Neural progenitor cell (in vitro differentiated cells): ENCODE results near the gene PSORS1C2. TPM values are rescaled to one million over a fixed set of nuclear protein-coding genes. Genes with fewer than 3 reads are reported as not detected.

ENCODE experiments used
- DNase-seq: peaks from one replicate; pipeline ENCODE4 v3.0.0-alpha.2; 2016; ENCODE audit warnings: low spot score
- H2AFZ ChIP-seq: fragments of 200-600 bp; sonication (generic); replicated peaks from 2 replicates; pipeline ENCODE4 v1.6.1; 2016; ENCODE audit warnings: antibody characterized with exemption
- H3F3A ChIP-seq: fragments of 200-600 bp; sonication (generic); 2 replicates; pipeline ENCODE4 v1.6.1; 2016; ENCODE audit warnings: antibody characterized with exemption, low read depth
- H3K27ac ChIP-seq: fragments of 200-600 bp; sonication (generic); 2 replicates; pipeline ENCODE4 v1.5.1; 2016; ENCODE audit warnings: mild to moderate bottlenecking
- H3K27me3 ChIP-seq: fragments of 200-600 bp; sonication (generic); 2 replicates; pipeline ENCODE4 v1.6.1; 2016; ENCODE audit warnings: mild to moderate bottlenecking, moderate library complexity
- H3K36me3 ChIP-seq: fragments of 200-600 bp; sonication (generic); 2 replicates; pipeline ENCODE4 v1.5.1; 2016
- H3K4me1 ChIP-seq: fragments of 200-600 bp; sonication (generic); 2 replicates; pipeline ENCODE4 v1.6.1; 2016; ENCODE audit warnings: mixed run types
- H3K4me2 ChIP-seq: fragments of 200-600 bp; sonication (generic); 2 replicates; pipeline ENCODE4 v1.6.1; 2016
- H3K4me3 ChIP-seq: fragments of 200-600 bp; sonication (generic); 2 replicates; pipeline ENCODE4 v1.5.1; 2016
- H3K79me2 ChIP-seq: fragments of 200-600 bp; sonication (generic); 2 replicates; pipeline ENCODE4 v1.6.1; 2016; ENCODE audit warnings: low read depth
- H3K9ac ChIP-seq: fragments of 200-600 bp; sonication (generic); 2 replicates; pipeline ENCODE4 v1.6.1; 2016
- H3K9me3 ChIP-seq: fragments of 200-600 bp; sonication (generic); 2 replicates; pipeline ENCODE4 v1.5.1; 2016; ENCODE audit warnings: low read depth
- H4K20me1 ChIP-seq: fragments of 200-600 bp; sonication (generic); 2 replicates; pipeline ENCODE4 v1.6.1; 2016; ENCODE audit warnings: low read depth
- H3K27ac Mint-ChIP-seq: 3 replicates; pipeline ENCODE4 v1.8.0; 2021; ENCODE audit warnings: mixed read lengths
- H3K27me3 Mint-ChIP-seq: 2 replicates; pipeline ENCODE4 v1.8.0; 2022; ENCODE audit warnings: low read depth, mild to moderate bottlenecking, inconsistent platforms, moderate library complexity, mixed read lengths; ENCODE audit not compliant: insufficient read depth
- H3K36me3 Mint-ChIP-seq: 3 replicates; pipeline ENCODE4 v1.8.0; 2021; ENCODE audit warnings: mixed read lengths
- H3K4me1 Mint-ChIP-seq: 3 replicates; pipeline ENCODE4 v1.8.0; 2021; ENCODE audit warnings: mixed read lengths
- H3K4me3 Mint-ChIP-seq: 3 replicates; pipeline ENCODE4 v1.8.0; 2021; ENCODE audit warnings: mild to moderate bottlenecking, moderate library complexity, mixed read lengths
- H3K9me3 Mint-ChIP-seq: 3 replicates; pipeline ENCODE4 v1.8.0; 2020; ENCODE audit warnings: mixed read lengths
- EZH2 ChIP-seq: fragments of 200-600 bp; sonication (generic); IDR thresholded peaks from 2 replicates; pipeline ENCODE4 v1.6.1; 2017; ENCODE audit warnings: antibody characterized with exemption, mild to moderate bottlenecking, moderate library complexity
- EZH2phosphoT487 ChIP-seq: fragments of 200-600 bp; sonication (generic); IDR thresholded peaks from 2 replicates; pipeline ENCODE4 v1.6.1; 2017; ENCODE audit warnings: antibody characterized with exemption
- total RNA-seq: library from RNA; depleted of rRNA; stranded (reverse); fragments of >200 nt; gene quantifications from 2 replicates; pipeline ENCODE4 v1.2.3, GENCODE V29; 2015; ENCODE audit warnings: low replicate concordance
- TF ChIP-seq, protein P1 (sequence below): fragments of 200-600 bp; sonication (generic); IDR thresholded peaks from 2 replicates; pipeline ENCODE4 v1.5.1; 2017; ENCODE audit warnings: antibody characterized with exemption, mild to moderate bottlenecking

Gene PSORS1C2
- total RNA-seq, 1 donor from 2014 or later, result not detected

DNA sequence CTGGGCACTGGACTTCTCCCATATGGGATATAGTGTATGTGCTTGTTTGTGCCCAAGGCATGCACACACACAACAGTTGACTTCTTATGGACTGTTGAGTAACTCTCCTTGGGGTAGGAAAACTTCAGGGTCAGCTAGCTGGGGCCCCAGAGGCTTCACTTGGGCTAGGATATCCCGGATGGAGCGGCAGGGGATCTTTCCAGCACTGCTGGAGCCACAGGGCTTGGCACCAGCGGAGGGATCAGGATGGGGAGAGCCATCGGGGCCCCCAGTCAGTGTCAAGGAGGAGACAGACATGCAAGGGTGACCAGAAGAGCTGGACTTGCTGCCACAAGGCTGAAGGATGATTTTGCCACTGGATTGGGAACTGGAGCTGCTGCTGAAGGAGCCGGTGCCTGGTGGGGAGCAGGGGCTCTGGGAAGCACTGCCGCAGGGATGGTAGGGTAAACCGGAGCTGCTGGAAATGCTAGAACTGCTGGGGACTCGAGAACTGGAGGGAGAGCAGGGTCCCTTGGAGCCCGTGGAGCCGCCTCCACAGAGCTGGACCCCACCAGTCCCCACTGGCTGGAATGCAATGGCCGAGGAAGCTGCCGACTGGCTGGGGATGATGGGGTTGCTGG is 22.8 kb downstream of the PSORS1C2 start:
- DNase-seq, result no peak
- Histone ChIP-seq H4K20me1 (no peaks in the 10 kb centered on the region), H3F3A (no peaks in the 10 kb centered on the region), H3K27ac (no peak overlapping the region), H3K27me3 (no peaks in the 10 kb centered on the region), H2AFZ (no peak overlapping the region), H3K4me2 (no peak overlapping the region), H3K4me1 (peaks cover 9% of the 10 kb centered on the region), H3K9me3 (no peaks in the 10 kb centered on the region), H3K79me2 (no peaks in the 10 kb centered on the region), H3K36me3 (no peaks in the 10 kb centered on the region), H3K4me3 (no peak overlapping the region), H3K9ac (no peak overlapping the region)
- H3K27me3 Mint-ChIP-seq, result peaks cover 11% of the 10 kb centered on the region
- H3K36me3 Mint-ChIP-seq, result no peaks in the 10 kb centered on the region
- peaks cover 17% of the 10 kb centered on the region for H3K4me1 Mint-ChIP-seq
- H3K4me3 Mint-ChIP-seq, result no peak overlapping the region
- no peak for TF ChIP-seq EZH2
- TF ChIP-seq EZH2phosphoT487, result no peak
- TF ChIP-seq, protein P1, sequence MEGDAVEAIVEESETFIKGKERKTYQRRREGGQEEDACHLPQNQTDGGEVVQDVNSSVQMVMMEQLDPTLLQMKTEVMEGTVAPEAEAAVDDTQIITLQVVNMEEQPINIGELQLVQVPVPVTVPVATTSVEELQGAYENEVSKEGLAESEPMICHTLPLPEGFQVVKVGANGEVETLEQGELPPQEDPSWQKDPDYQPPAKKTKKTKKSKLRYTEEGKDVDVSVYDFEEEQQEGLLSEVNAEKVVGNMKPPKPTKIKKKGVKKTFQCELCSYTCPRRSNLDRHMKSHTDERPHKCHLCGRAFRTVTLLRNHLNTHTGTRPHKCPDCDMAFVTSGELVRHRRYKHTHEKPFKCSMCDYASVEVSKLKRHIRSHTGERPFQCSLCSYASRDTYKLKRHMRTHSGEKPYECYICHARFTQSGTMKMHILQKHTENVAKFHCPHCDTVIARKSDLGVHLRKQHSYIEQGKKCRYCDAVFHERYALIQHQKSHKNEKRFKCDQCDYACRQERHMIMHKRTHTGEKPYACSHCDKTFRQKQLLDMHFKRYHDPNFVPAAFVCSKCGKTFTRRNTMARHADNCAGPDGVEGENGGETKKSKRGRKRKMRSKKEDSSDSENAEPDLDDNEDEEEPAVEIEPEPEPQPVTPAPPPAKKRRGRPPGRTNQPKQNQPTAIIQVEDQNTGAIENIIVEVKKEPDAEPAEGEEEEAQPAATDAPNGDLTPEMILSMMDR, result no peak
- no peaks in the 10 kb centered on the region for H3K9me3 Mint-ChIP-seq
- no peak overlapping the region for H3K27ac Mint-ChIP-seq

DNA sequence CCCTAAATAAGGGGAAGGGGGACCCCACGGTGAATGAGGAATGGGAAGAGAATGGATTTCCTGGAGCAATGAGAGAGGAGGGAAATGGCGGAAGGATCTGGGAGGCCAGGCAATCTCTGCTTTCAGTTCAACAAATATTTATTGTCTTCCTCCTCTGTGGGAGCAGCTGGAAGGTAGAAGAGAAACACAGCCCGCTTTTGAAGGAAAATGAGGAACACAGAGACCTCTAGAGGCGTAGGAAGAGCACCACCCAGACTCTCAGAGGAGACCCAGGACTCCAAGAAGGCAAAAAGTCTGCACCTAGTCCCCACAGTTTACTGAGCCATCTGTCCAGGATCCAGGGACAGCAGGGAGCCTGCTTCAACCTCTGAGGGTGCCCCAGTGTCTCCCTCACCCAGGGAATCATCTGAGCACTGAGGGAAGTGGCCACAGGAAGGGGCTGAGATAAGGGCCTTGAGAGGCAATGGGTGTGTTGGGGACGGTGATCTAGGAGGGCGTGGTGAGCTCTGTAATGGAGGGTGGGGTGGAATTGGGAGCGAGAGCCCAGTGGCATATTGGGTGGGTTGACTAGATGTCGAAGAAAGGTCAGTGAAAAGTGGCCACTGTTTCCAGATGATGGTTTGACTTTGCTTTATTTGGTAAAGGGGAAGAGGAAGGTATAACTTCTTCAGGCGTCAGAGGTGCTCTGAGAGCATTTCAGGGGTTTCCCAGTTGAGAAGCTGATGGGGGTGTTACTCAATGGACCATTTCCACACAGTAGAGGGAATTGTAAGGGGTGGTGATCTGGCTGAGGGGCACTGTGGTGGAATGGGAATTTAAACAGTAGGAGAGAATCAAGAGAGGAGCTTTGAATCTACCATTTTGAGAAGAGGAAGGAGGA is 23.7 kb downstream of the PSORS1C2 start:
- TF ChIP-seq EZH2phosphoT487 (no peak), EZH2 (no peak)
- TF ChIP-seq, protein P1, result no peak
- no peak overlapping the region for H3K27ac Mint-ChIP-seq
- H3K27me3 Mint-ChIP-seq, result peaks cover 11% of the 10 kb centered on the region
- H4K20me1 ChIP-seq, result no peaks in the 10 kb centered on the region
- H3K4me3 ChIP-seq, result no peak overlapping the region
- H3K9me3 Mint-ChIP-seq, result no peaks in the 10 kb centered on the region
- H2AFZ ChIP-seq, result peak overlapping the region; percentile 47
- peaks cover 22% of the 10 kb centered on the region for H3K4me1 Mint-ChIP-seq
- H3K27ac ChIP-seq, result no peak overlapping the region
- H3K27me3 ChIP-seq, result peaks cover under 1% of the 10 kb centered on the region
- no peak for DNase-seq
- H3K4me1 ChIP-seq, result peaks cover 17% of the 10 kb centered on the region
- no peaks in the 10 kb centered on the region for H3K36me3 ChIP-seq
- no peak overlapping the region for H3K9ac ChIP-seq
- no peak overlapping the region for H3K4me3 Mint-ChIP-seq
- no peaks in the 10 kb centered on the region for H3F3A ChIP-seq
- no peaks in the 10 kb centered on the region for H3K36me3 Mint-ChIP-seq
- no peaks in the 10 kb centered on the region for H3K79me2 ChIP-seq
- H3K4me2 ChIP-seq, result no peak overlapping the region
- H3K9me3 ChIP-seq, result no peaks in the 10 kb centered on the region

DNA sequence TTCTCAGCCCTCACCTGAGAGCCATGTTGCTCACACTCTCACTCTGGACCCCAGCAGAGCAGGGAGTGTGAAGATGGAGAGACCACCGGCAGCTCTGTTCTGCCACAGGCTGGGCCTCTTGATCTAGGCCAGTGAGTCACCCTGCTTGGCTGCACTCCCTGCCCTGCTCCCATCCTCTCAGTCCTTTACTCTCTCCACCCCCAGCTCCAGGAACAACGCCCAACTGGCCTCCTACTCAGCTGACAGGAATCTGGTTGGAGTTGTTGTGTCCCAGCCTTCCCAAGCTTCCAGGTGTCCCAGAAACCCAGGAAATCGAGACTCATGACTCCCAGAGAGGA is 24.4 kb downstream of the PSORS1C2 start, which contains the start of gene PSORS1C1:
Gene PSORS1C1 (plus strand): TSS at position 260 of the 338 bp plus-strand sequence. CDS start 14,833 bp downstream, outside the sequence.
- no peak within 1 kb of the TSS for H3K4me3 ChIP-seq
- no peak within 1 kb of the TSS for H3K9ac ChIP-seq
- DNase-seq, result no peak

More for the DNA sequence above, 24.4 kb downstream of the PSORS1C2 start, which contains the start of gene PSORS1C1:
- no peak within 1 kb of the TSS for H3K4me3 Mint-ChIP-seq
- peak within 1 kb of the TSS; percentile 10 for H3K4me2 ChIP-seq
- H2AFZ ChIP-seq, result peak within 1 kb of the TSS; percentile 47
- TF ChIP-seq EZH2 (no peak), EZH2phosphoT487 (no peak)
- TF ChIP-seq, protein P1, result no peak
- peak within 1 kb of the TSS; percentile 28 for H3K27ac Mint-ChIP-seq
- H3K4me1 Mint-ChIP-seq, result peaks cover 22% of the 10 kb centered on the region
- H3K9me3 Mint-ChIP-seq, result peaks cover 2% of the 10 kb centered on the region
- no peaks in the 10 kb centered on the region for H3K36me3 ChIP-seq
- H3K9me3 ChIP-seq, result no peaks in the 10 kb centered on the region
- no peaks in the 10 kb centered on the region for H3K79me2 ChIP-seq
- no peaks in the 10 kb centered on the region for H3K36me3 Mint-ChIP-seq
- peaks cover 15% of the 10 kb centered on the region for H3K27me3 Mint-ChIP-seq
- H4K20me1 ChIP-seq, result no peaks in the 10 kb centered on the region
- peaks cover 17% of the 10 kb centered on the region for H3K4me1 ChIP-seq
- no peak within 1 kb of the TSS for H3K27ac ChIP-seq
- no peaks in the 10 kb centered on the region for H3F3A ChIP-seq
- peaks cover 8% of the 10 kb centered on the region for H3K27me3 ChIP-seq
